ENCODE results near the gene ESPL1.
A peak's percentile ranks its signal among the peaks of the same experiment; 100 is the strongest.
"Not testable (repeated sequence)": the region's sequence is repeated elsewhere in the genome, so short reads cannot be mapped to it uniquely, and the experiment has no call there.

ESPL1 gene

DNA sequence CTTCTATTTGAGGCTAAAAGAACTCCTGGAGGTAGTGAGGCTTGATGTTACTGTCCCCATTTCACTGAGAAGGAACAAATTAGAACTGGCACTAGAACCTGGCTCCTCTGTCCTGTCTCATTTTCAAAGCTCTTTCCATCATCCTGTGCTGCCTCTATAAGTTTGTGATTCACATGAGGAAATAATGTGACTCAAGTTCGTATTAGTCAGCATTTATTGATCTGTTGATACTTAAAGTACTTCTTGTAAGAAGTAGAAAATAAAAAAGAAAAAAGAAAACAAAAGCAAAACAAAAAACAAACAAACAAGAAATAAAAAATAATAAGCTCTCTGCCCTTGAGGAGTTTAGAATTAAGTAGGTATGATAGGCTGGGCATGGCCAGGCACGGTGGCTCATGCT, 2.3 kb upstream of the ESPL1 start:
- no peak for DNase-seq

DNA sequence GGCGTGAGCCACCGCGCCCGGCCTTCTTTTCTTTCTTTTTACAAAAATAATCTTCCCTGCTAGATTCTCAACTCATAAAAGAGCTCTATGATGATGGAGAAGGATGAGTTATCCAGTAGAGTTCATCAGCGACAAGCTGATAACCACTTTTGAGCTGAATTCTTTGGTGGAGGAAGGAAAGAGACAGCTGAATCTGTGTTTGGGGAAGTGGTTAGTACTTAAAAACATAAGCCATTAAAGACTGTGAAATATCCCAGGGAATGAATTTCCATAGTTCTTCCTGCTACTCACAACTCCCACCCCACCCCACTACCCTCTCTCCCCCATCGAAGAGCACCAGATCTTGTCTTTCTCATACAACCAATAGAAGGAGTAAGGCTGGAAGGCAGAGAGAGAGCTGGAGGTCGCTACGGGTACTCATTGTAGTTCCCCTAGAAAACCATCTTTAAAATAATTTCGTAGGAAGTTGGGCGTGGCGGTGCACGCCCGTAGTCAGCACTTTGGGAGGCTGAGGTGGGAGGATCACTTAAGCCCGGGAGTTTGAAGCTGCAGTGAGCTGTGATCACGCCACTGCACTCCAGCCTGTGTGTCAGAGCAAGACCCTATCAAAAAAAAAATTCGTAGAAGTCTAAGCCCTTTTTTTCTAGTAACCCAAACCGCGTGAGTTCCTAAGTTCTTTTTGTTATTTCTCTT, 647 bp upstream of the ESPL1 start:
- no peak for DNase-seq

DNA sequence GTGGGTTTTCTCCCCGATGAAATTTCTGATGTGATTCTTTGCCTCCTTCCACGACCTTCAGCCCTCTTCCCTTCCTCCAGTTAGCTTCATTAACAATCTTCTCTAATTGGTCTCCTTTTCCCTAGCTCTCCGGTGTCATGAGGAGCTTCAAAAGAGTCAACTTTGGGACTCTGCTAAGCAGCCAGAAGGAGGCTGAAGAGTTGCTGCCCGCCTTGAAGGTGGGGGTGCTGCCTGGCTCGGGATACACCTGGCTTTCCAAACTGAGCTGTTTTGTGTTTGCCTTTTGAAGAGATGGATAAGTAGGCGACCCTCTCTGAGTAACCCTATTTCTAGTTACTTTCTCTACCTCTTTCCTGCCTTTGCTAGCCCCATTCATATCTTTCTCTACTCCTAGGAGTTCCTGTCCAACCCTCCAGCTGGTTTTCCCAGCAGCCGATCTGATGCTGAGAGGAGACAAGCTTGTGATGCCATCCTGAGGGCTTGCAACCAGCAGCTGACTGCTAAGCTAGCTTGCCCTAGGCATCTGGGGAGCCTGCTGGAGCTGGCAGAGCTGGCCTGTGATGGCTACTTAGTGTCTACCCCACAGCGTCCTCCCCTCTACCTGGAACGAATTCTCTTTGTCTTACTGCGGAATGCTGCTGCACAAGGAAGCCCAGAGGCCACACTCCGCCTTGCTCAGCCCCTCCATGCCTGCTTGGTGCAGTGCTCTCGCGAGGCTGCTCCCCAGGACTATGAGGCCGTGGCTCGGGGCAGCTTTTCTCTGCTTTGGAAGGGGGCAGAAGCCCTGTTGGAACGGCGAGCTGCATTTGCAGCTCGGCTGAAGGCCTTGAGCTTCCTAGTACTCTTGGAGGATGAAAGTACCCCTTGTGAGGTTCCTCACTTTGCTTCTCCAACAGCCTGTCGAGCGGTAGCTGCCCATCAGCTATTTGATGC, 797 bp downstream of the ESPL1 start:
- DNase-seq, result no peak

DNA sequence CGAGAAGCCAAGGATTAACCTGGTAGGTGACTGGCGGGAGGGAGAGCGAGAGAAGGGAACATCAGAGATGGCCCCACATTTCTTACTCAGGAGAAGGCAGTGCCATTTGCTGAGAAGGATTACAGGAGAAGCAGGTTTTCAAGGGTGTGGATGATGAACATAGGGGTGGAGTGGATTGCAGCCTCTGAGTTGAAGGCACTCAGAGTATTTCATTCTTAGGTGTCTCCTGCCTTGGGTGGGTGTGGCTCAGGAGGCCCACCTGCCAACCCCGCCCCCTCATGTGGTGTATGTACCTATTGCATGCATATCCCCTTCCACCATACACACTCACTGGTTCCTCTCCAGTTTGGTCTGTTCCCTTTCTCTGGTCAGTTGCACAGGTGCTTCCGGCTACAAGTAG, 6.3 kb downstream of the ESPL1 start:
- DNase-seq, result no peak

DNA sequence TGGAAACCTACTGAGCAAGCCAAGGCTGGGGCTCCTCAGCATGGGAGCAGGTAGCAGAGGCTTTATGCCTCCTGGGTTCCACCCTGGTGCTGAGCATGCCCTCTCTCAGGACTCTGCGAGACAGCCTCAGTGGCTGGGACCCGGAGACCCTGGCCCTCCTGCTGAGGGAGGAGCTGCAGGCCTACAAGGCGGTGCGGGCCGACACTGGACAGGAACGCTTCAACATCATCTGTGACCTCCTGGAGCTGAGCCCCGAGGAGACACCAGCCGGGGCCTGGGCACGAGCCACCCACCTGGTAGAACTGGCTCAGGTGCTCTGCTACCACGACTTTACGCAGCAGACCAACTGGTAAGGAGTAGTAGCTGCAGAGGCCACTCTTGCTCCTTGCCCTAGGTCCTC, 8.4 kb downstream of the ESPL1 start:
- DNase-seq, result no peak

DNA sequence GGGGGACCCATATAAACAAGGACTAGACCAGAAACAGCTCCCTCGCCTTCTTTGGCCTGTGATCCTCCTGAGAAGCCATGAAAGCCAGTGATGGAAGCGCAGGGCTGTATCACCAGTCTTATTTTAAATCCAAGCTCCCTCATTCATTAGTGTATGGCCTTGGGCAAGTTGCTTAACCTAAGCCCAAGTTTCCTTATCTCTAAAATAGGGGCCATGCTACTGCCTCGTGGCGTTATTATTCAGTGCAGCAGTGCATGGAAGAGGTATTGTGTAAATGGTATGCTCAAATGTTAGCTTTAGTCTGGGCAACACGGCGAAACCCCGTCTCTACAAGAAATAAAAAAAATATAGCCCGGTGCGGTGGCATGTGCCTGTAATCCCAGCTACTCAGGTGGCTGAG, 9.9 kb downstream of the ESPL1 start:
- DNase-seq, result no peak

DNA sequence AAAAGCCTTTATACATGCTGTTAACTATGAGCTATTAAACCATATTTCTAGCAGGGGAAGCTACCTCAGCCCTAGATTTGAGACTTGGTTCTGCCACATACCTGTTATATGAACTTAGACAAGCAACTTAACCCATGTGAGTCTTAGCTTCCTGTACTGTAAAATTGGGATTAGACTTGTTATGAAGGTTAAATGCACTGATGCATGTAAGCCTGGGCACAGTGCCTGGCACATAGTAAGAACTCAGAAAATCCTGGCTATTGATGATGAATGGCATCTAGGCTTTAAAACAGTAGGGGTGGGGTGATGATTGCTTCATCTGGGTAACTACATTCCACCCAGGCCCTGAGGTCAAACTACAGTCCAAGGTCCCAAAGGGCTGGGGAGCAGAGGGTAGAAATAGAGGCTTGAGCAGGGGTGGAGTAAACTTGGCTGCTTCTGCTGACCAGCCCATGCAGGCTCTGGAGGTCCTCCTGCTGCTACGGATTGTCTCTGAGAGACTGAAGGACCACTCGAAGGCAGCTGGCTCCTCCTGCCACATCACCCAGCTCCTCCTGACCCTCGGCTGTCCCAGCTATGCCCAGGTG, 11.3 kb downstream of the ESPL1 start:
- no peak for DNase-seq

DNA sequence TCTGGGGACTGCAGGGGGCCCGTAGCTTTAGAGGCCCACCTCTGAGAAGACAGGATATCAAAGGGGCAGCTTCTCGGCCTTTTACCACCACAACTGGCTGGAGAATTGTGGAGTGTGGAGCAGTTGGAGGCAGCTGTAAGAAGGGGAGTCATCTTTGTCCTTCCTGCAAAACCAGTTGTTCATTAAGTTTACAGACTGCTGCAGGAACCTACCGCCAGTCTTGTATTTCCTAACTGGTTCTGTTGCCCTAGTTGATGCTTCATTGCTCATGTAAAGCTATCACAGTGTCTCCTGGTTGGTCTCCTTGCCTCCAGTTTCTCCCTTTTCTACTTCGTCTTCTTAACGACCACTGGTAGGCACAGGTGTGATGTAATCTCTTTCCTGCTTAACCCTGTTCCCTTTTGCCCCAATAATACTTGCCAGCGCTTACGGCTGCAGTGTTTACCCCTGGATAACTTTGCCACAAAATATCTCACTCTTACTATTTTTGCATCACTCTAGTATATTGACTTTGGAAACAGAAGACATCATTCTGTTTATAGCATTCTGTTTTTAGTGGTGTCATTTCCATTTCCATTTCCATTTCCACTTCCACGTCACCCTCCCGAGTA, 11.9 kb downstream of the ESPL1 start:
- no peak for DNase-seq

DNA sequence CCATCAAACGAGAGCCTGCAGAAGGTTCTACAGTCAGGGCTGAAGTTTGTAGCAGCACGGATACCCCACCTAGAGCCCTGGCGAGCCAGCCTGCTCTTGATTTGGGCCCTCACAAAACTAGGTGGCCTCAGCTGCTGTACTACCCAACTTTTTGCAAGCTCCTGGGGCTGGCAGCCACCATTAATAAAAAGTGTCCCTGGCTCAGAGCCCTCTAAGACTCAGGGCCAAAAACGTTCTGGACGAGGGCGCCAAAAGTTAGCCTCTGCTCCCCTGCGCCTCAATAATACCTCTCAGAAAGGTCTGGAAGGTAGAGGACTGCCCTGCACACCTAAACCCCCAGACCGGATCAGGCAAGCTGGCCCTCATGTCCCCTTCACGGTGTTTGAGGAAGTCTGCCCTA, 18.3 kb downstream of the ESPL1 start:
- no peak for DNase-seq

DNA sequence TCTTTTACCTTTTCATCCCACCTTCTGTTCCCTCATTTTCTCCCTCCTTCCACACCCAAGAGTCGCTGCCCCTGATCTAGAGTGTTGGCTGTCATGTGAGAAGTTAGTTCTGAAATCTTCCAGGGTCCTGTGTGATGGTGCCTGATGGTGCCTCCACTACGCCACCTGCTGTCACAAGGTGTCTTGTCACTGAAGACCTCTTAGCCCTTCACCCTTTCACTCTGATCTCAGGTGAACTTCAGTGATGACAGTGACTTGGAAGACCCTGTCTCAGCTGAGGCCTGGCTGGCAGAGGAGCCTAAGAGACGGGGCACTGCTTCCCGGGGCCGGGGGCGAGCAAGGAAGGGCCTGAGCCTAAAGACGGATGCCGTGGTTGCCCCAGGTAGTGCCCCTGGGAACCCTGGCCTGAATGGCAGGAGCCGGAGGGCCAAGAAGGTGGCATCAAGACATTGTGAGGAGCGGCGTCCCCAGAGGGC, 19.7 kb downstream of the ESPL1 start:
- DNase-seq, result peak; percentile 27

DNA sequence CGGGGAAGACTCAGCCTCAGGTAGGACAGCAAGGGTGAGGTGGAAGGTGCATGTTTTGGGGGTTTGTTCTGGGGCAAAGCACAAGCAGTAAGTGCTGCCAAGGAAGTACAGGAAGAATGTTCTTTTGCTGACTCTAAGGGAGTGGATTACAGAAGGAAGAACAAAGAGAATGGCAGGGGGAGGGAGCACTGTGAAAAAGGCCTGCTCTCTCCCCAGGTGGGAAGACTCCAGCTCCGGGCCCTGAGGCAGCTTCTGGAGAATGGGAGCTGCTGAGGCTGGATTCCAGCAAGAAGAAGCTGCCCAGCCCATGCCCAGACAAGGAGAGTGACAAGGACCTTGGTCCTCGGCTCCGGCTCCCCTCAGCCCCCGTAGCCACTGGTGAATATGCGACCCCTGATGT, 20.2 kb downstream of the ESPL1 start:
- DNase-seq, result no peak

DNA sequence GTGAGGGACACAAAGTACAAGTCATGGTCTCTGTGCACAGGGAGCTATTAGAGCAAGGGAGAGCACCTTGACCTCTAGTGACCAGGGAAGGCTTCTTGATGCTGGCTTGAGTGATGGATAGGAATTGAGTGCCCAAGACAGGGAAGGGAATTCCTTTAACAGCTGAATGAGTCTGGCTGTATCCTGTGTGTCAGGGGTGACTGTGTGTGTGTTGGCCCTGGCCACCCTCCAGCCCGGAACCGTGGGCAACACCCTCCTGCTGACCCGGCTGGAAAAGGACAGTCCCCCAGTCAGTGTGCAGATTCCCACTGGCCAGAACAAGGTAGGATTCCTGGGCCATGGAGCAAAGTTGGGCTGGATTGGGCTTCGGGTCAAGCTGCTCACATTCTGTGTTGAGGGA, 21.8 kb downstream of the ESPL1 start:
- no peak for DNase-seq

DNA sequence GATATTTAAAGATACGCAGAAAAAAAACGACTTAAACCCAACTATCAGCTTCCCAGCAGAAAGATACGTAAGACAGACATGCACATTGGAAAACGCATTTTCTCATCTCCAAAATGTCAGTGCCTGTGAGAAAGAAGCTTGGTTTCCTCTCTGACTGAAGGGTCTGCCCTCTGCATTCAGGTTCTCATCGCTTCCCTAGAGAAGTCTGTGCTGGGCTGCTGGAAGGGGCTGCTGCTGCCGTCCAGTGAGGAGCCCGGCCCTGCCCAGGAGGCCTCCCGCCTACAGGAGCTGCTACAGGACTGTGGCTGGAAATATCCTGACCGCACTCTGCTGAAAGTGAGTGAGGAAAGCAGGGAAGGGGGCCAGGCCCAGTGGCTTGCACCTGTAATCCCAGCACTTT, 22.6 kb downstream of the ESPL1 start:
- DNase-seq, result no peak

DNA sequence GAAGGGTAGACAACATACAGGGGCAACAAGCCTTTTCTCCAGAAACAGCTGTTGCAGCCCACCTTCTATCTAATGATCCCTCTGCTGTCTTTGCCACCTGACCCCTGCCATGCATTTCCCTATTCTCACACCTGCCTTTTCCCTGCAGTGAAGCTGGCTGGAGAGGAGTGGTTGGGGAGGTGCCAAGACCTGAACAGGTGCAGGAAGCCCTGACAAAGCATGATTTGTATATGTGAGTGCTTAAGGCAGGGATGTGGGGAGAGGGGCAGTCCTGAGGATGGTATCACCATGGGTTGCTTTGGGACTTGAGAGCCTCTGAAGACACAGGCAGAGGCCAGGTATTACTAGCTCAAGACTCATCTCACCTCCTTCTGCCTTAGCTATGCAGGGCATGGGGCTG, 24.3 kb downstream of the ESPL1 start:
- DNase-seq, result no peak

DNA sequence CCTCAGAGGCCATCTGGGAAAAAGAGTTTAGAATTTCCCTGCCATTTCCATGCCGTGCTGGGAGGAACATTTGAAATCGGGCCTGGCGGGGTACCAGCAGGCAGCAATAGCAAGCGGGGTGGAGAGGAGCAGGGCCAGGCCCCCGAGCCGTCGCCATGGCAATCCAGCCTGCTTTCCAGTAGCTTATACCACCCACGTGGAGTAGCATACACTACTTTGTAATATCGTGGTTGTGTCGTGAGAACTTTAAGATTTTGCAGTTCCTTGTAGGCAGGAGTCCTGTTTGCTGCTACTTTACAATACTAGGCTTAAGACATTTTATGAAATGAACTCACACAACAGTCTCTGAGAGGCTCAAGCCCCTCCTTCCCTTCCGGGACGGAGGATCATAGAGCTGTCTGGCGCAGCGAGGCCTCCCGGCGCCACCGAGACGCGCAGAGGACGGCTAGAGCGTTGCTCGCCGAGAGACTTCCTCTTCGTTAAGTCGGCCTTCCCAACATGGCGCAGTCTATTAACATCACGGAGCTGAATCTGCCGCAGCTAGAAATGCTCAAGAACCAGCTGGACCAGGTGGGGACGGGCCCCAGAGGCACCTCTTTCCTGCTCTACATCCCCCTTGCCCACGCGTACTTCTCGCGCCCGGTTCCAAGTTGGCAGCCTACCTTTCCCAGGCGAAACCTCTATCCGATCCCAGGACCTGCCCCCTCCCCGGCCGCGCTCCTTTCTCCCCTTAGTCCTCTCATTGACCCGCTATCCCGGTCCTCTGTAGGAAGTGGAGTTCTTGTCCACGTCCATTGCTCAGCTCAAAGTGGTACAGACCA, 27.2 kb downstream of the ESPL1 start, which contains the start of gene PFDN5:
TSS of gene PFDN5 (plus strand) at position 473 of the 821 bp plus-strand sequence. CDS start at position 499, 26 bp downstream.
- peak; percentile 83 for DNase-seq

DNA sequence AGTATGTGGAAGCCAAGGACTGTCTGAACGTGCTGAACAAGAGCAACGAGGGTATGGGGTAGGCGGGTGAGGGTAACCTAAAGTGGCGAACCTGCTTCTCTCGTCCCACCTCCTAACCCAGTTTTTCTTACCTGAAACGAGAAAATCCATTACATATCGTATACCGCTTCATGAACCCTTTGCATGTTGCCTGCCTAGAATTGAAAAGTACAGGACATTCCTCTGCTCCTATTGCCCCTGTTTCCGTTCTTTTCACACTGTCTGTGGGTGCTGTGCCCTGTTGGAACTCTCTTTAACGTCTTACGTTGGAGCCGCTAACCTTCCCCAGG, 27.8 kb downstream of the ESPL1 start:
- no peak for DNase-seq

DNA sequence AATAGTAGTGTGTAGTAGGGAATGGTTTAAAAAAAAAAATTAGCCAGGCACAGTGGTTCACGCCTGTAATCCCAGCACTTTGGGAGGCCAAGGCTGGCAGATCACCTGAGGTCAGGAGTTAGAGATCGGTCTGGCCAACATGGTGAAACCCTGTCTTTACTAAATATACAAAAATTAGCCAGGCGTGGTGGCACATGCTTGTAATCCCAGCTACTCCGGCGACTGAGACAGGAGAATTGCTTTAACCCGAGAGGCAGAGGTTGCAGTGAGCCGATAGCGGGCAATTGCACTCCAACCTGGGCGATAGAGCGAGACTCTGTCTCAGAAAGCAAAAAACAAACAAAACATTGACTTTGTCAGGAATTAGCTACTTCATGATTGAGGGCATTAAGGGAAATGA, 29.0 kb downstream of the ESPL1 start:
- not testable (repeated sequence) for DNase-seq

DNA sequence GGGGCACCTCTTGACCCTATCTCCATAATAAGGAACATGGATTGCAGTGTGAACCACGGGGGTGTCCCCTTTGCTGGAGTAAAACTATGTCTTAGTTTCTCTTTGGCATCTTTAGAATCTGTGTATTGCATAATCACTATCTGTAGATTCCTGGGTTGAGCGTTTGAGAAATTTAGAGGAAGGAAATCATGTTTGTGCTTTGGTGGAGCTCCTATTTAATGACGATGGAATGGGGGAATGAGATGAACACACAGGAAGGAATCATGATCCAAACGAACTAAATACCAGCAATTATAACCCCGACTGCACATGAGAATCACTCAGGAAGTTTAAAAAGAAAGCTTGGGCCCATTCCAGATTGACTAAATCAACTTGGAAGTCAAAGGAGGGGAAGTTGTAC, 30.1 kb downstream of the ESPL1 start:
- DNase-seq, result peak; percentile 87

DNA sequence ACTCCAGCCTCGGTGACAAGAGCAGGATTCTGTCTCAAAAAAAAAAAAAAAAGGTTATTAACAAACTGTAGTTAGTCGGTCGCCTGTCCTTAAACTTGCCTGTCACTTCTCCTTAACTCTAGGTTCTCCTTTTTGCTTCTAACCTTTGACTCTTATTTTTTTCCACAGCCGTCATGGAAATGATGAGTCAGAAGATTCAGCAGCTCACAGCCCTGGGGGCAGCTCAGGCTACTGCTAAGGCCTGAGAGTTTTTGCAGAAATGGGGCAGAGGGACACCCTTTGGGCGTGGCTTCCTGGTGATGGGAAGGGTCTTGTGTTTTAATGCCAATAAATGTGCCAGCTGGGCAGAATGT, 31.0 kb downstream of the ESPL1 start:
- DNase-seq, result peak; percentile 78

DNA sequence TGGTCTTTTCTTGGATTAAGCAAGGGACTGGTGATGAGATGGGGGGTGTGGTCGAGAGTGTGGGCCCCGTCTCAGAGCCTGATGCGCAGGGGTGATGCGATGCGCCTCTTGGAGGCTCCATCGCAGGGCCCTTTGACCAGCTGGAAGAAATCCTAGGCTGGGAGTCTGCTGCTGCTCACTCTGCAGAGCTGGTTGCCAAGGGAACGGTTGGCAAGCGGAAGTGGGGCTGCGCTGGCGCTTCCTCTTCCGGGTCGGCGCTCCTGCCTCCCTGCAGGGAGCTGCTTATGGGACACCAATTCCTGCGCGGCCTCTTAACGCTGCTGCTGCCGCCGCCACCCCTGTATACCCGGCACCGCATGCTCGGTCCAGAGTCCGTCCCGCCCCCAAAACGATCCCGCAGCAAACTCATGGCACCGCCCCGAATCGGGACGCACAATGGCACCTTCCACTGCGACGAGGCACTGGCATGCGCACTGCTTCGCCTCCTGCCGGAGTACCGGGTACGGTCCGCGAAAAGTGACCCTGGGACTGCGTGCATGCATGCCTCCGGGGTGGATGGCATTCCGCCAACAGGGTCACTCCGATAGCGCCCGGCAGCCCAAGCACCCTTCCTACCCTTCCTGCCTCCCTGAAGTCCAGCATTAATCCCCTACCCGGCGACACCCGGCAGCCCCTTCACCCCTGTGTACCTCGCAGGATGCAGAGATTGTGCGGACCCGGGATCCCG, 31.5 kb downstream of the ESPL1 start, which contains the start of gene MYG1:
TSS of gene MYG1 (plus strand) at position 242 of the 727 bp plus-strand sequence. CDS start at position 285, 43 bp downstream.
- peak; percentile 94 for DNase-seq

DNA sequence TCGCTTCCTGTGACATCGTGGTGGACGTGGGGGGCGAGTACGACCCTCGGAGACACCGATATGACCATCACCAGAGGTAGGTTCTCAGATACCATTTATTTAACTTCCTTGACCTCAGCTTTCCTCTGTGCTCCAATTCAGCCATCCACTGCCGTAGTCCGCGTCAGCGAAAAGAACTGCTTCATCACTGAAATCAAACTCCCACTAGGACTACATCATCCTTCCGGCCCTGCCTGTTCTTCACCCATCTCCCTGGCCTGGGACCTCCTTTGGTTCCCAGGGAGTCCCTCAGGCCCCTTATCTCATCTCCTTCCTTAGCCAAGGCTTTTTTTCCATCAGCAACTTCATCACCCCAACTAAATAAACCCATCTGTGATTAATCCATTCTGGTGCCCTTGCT, 32.1 kb downstream of the ESPL1 start:
- peak; percentile 52 for DNase-seq

DNA sequence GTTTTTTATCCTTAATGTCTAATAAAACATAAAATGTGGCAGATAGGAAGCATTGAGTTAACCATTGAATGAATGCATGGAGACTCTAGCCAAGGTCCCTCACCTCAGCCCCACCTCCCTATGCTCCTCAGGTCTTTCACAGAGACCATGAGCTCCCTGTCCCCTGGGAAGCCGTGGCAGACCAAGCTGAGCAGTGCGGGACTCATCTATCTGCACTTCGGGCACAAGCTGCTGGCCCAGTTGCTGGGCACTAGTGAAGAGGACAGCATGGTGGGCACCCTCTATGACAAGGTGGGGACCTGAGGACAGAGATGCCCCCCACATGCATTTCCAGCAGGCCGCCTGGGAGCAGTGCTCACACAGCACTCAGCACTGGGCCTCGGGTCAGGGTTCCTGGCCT, 34.8 kb downstream of the ESPL1 start:
- no peak for DNase-seq

All from NCI-H226 (cell line).